Hematopoietic multipotent progenitor cell treated with erythropoietin and hydrocortisone succinate and interleukin-3 and kit ligand, for 17 days (in vitro differentiated cells): ENCODE results near the gene EDAR.

ENCODE experiments used
- DNase-seq: peaks from one replicate; pipeline ENCODE4 v3.0.0-alpha.2; 2015; ENCODE audit warnings: low spot score

The EDAR gene

DNA sequence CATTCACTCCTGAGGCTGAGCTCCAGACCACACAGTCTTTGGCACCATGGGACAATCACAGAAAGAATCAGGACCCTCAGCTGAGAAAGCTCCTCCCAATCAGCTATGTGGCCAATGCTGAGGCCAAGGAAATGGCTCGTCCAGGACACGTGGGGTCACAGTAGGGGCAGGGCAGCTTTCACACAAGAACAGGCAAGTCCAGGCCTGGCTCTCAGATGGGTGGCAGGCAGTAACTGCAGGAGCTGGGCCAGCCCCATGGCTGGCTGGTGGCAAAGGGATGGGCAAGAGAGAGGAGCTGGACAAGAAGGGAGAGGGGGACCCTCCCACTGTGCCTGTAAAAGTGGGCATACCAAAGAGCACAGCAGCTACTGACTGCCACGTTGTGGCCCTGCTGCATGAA is 12.2 kb upstream of the EDAR start:
- no peak for DNase-seq

DNA sequence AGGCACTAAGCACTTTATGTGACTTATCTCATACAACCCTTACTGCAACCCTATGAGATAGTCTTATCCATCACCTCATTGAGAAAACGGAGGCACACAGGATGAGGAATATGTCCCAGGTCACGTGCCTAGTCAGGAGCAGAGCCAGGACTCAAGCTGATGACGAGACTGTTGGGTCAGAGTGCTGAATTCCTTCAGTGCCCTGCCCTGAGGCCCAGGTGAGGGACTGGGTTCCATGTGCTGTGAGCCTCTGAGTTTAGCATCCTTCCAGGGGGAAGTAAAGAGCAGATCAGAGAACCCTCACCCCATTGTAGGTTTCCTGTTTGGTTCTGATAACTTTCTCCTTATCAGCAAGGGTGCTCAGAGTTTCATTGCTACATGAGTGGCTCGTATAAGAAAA is 11.7 kb upstream of the EDAR start:
- DNase-seq = no peak

DNA sequence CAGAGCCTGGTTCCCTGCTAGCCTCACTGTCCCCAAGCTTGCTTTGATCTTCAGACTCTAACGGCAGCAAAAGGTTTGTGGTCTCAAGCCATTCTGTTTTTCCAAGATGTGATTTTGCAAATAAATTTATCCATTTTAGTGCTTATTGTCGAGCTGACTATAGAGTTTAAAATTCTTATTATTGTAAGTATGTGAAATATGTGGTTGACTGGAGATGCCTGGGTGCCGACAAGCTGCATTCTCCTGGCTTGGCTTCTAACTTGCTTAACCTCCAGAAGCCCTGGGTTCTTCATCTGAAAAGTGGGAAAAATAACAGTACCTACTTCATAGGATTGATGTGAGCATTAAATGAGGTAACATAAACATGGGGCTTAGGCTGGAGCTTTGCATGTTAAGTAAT is 9.9 kb upstream of the EDAR start:
- no peak for DNase-seq

DNA sequence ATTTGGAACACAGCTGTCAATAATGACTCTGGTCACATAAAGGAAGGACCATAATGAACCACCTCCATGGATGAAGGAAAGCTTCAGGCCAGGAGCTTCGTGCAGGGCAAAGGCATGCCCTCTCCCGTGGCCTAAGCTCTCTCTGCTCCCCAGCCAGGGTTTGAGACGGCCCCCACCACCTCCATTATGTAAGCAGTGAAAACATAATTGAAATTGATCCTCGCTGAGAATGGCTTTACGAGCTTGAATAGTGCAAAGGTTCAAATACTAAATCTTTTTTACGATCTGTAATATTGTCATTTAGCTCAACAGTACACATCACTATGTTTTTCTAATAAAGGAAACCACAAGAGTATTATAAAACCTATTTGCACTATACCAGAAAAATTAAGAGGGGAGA is 5.2 kb upstream of the EDAR start:
- DNase-seq = no peak

DNA sequence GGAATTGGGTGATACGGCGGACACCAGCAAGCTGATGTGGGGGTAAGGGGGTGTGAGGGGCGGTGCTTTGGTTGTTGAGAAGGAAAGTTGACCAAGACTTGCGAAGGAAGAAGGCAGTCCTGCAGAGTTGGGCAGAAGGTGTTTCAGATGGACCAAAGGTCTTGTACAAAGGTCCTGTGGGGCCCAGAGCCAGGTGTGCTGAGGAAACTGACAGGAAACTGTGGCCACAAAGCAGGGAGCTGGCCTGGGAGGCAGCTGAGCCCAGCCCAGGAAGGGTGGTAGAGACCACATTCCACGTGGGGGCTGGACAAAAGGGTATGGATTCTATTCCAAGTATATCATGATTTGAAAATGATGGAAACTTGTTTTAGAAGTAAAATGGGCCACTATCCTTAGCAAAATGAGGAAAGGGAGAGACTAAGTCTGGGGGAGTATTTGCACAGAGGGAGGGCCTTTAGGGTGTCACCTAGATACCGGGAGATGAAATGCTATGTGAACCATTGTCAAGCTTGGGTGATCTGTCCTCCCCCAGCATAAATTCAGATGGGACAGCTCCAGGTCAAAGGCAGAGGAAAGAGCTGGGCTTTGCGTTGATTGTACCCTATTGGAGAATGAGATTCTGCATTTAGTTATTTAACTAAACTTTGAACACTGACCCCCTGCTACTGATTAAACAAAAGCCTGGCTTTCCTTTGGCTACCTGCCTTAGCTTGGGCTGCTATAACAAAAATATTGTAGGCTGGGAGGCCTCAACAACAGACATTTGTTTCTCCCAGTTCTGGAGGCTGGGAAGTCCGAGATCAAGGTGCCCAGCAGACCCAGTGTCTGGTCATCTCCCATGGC is 4.3 kb upstream of the EDAR start:
- no peak for DNase-seq

DNA sequence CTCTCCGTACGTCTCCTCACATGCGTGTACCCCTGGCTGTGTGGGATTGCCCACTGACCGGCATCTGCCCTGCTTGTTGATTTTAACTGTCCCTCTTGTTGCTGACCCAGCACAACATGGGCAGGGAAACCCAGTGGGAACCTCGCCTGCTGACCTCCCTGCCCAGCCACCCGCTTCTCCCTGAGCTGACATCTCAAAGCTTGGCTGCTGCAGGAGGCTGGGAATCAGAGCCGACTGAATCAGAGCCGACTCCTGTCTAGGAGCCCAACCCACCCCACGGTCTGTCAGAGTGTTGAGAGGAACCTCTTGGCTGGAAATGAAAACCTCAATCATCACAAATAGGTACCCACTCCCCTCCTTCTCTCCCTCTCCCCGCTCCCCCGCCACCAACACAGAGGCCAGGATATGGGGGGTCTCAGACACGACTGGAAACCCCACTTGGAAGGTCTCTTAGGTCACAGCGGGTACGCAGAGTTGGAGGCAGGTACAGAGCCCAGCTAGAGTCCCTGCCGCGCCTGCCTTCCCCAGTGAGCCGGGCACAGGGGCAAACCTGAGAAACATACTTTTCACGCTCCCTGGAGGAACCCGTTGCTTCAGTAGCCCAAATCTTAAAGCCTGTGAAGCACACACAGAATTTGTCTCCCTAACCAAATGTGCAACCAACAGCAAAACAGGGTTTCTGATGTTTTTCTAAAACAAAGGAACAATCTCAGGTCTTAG is 784 bp downstream of the EDAR start:
- no peak for DNase-seq

DNA sequence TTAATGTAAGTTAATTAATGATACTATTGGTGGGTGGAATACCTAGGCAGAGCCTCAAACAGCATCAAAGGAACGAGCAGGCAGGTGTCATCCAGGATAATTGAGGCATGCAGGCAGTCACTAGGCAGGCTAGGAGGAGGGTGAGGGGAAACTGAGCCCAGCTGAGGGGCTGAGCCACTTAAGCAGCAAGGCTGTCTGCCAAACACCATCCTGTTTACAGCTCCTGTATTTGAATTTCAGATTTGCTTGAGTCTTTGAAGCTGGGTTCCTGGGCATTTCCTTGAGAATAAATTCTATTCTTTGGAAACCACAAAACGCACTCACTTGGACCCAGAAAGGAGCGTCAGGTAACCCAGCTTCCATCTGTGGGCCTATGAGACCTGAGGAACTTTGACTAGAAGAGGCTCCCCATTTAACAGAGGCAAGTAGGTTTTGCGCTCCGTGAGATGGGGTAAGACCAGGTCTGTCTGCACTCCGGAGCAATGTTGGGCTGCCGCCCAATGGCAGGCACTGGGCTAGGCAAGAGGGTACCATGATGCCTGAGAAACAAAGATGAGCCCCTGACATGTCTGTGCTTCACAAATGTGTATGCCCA is 2.0 kb downstream of the EDAR start:
- DNase-seq = no peak

DNA sequence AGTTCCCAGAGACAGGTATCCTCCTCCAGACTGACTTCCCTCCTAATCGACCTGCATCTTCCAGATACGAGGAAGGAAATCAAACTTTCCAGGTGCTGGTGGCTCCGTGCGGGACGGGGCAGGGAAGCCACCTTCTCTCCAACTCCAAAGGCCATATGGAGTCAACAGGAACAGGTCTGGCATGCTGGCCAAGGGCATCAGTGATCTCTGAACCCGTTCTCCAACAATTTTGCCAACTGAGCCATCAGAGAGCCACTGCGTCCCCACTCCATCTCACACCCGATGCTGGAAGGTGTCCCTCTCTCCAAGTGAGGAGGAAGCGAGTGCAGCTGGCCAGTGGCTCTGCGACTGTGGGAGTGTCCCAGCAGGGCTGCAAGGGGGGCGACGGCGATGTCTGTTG is 5.4 kb downstream of the EDAR start:
- no peak for DNase-seq

DNA sequence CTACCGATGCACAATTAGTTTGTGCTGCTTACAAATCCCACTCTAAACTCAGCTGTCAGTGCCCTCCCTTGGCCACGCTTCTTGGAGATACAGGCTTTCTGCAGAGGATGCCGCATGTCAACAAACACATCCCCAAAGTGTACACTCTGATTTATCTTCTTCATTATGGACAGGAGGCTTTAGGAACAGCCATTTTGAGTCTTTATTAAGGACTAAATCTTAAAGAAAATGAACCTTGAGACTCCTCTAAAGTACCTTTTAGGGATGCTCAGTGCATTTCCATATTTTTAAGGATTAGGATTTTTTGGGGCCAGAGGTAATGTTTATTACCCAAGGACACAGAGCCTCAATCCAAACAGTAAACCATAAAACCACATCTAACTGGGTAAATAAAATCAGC is 6.0 kb downstream of the EDAR start:
- no peak for DNase-seq

DNA sequence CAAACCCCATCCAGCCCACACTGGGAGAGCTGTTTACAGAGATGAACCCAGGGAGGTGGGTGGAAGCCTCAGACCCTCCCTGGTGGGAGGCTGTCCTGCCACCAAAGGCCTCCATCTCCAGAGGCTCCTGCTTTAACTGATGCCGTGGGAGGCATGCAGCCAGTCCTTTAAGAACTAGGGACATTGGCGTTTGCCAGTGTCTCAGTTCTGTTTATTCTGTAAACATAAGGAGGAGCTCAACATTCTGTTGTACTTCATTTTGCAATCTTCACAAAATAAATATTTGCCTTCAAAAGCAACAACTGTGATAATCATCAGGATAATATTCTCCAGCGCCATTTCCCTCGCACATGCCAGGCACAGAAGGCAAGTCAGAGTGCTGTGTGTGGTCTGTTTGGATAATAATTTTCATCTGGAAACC is 6.8 kb downstream of the EDAR start:
- no peak for DNase-seq

DNA sequence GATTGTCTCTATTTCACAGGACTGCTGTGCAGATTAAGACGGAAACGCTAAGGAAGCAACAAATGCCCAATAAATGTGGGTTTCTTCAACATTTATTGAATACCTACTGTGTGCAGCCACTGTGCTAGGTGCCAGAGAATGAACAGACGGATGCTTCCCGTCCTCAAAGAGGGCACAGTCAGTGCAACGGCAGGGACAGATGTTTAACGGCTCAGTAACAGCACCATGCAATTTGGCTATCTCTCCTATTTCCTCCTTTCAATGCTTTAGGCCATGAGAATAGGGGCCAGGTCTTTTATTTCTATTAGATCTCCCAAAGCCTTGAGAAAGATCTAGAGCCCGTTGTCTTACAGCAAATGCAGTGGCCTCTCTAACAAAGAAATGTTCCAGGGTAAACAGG is 7.2 kb downstream of the EDAR start:
- DNase-seq = no peak

DNA sequence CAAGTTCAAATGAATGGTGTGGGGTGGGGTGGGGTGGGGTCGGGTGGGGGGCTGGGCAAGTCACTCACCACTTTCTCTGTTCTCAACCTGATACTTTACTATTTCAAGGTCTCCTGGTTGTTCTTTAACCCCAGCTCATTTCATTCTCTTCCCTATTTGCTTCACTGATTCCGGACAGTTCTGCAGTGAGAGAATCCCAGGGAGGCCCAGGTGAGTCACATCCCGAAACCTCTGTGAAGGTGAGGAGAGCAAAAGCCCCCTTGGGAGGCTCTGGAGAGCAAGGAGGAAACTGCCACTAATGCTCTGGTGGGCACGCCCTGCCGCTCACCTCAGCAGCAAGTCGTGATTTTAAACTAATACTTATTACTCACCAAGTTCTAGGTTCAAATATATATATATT is 8.9 kb downstream of the EDAR start:
- DNase-seq = no peak

DNA sequence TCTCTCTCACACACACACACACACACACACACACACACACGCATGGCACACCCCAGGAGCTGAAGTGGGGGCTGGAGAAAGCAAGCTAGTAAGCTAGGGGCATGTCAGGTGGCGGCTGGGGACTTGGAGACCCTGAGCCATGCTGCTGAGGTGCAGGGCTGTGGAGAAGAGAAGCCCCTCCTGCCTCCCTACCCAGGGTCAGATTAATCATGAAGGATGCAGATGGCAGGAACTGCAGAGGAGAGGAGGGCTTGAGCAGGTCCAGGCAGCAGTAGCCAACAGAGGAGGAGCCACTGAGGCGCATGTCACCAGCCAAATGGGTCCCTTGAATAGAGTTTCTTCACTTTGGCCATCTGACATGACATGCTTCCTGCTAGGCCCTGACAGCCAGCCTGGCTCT is 9.6 kb downstream of the EDAR start:
- DNase-seq = no peak

DNA sequence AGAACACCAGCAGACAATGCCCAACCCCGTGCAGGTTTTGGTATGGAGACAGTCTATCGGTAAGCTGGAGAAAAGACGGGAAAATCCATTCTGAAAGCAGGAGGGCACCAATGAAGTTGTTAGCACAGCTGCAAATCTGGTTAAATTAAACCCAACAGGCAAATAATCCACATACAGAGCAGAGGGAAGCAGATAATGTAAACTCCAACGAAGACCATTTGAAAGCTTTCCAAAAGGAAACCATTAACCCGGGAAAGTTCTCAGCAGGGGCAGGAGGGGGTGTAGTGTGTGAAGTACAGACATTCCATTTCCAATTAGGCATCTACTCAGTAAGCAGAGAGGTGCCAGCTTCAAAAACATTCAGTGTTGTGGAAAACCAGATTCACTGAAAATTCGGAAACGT is 10.3 kb downstream of the EDAR start:
- DNase-seq = no peak

DNA sequence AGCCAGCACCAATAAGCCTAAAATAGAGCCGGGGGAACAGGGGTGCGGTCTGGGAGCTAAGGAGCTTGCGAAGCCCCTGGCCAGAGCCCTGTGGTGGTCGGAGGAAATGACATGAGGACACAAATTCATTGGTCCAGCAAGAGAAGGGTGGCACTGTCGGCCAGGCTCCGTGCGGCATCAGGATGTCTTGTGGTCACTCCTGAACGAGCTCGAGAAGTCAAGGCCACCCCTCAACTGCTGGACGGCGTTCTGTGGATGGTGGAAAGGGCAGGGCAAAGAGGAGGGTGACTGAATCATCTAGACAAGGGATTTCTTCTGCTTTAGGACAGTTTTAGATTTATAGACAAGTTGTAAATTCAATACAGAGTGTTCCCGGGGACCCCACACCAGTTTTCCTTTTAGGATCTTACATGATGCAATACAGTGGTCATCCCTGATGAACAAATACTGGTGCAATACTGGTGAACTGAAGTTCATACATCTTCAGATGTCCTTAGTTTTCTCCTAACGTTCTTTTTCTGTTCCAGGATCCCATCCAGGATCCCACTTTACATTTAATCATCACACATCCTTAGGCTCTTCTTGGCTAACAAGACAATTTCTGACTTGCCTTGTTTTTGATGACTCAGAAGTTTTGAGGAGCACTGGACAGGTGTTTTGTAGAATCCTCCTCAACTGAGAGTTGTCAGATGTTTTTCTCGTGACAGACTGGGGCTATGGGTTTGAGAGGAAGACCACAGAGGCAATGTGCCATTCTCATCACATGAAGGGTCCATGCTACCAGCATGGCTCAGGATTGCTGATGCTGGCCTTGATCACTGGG is 13.2 kb downstream of the EDAR start:
- DNase-seq = no peak

DNA sequence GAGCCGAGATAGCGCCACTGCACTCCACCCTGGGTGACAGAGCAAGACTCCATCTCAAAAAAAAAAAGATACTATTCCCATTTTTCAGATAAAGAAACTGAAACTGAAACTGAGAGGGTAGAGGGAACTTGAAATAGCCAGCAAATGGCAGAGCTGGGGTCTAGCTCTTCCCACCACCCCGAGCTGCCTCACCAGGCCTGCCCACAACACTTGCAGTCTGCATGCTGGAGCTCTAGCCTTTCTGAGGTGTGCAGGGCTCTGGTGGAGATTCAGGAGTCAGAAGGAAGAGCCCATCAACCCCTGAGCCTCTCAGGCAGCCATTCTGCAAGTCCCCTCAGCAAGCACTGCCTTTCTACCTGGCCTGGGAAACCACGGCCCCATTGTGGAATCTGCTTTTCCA is 14.3 kb downstream of the EDAR start:
- no peak for DNase-seq

DNA sequence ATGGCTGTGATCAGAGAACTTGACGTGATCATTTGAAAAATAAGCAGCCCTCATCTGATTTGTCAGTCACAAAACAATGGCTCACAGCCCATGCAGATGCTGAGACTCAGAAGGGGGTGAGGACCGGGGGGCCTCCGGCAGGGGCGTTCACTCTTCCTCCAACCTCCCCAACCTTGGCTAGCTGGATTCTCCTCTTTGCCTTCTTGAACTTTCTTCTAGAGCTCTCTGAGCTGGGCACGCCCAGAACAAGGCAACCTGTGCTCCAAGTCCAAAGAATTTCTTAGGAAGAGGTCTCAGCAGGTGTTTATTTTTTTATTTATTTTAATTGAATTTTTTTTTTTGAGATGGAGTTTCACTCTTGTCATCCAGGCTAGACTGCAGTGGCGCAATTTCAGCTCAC is 16.4 kb downstream of the EDAR start:
- no peak for DNase-seq

DNA sequence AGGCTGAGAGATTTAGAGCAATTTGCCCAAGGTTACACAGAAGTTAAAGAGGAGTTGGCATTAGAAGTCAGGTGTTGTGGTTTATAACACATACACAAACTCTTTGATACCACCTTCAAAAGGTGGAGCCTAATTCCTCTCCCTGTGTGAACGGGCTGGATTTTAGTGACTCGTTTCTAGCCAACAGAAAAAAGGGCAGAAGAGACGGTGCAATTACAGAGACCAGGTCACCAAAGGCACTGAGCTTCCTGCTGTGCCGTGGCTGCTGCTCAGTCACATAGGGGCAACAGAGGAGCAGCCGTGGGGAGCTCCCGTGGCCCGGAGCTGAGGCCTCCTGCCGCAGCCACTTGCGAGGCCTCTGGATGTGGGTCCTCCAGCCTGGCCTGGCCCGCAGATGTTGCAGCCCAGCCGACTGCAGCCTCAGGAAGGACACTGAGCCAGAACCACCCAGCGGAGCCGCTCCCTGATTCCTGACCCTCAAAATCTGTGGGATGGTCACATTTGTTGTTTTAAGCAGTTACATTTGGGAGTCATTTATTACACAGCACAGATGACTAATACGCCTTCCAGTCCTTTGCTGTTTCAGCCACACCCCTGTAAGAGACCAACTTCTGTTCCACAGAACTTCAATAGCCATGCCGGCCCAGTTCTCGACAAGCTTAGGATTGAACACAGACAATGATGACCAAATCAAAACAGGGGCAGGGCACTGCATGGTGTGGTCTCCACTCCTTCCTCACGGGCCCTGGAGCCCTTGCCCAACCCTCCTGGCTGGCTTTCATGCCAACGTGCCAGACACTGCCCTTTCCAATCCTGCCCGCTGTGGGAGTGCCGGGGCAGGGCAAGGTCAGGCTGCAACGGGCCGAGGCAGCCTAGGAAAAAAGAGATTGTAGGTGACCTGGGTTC is 17.1 kb downstream of the EDAR start:
- no peak for DNase-seq

DNA sequence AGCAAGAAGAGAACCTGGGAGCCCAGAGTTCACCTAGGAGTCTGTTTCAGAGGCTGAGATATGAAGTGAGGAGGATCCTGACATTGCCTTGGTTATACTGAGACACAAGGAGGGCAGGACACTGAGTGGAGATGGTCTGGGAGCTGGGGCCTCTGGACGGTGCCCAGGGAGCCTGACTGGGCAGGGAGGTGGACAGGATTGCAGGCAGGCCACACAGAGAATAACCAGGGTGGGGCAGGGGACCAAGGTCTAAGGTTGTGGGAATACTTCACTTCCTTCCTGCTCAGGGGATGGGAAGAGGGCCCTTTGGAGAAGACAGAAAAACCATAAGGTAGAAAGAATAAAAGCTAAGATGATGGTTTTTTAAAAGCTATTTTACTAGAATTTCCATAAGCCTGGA is 18.7 kb downstream of the EDAR start:
- DNase-seq = no peak

DNA sequence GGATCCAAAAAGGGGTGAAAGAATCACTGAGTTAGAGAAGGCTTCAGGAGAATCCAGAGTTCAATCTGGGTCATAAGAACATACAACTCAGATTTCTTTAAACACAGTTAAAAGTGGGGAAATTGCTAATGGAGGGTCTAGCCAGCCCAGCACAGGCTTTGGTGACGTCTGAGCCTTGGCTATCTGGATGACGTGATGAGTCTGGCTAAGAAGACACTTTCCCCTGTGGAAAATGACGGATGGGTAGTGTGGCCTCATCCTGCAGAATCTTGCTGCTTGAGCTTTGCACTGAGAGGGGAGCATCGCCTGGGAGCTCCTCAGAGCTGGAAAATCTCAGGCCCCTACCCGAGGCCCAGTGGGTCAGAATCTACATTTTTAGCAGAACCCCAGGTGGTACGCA is 19.2 kb downstream of the EDAR start:
- DNase-seq = no peak

DNA sequence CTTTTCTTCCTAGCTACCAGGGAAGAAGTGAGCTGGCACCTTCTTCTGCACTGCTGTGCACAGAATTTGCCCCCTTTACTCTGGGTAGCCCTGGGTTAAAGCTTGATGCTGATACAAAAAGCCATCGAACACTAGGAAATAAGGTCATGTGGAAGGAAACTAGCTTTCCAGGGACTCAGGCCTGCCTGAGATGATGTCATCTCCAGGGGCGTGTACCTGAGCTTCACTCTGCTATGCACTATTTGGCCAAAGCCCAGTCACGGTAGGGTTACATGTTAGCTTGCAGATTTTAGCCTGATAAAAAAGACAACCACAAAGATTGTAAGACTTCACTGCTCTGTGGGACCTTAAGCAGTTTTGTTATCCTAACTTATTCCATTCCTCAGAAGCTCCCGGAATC is 20.4 kb downstream of the EDAR start:
- DNase-seq = no peak
